ENCODE measurements around the gene HVCN1.

GRCh38 chr12:110702081-110702480, 13.2 kb upstream of the HVCN1 start:
- TF ChIP-seq EP300 (IDR thresholded peaks at IDR 0.05; ENCODE audit: borderline replicate concordance): no peak
- no peak for TF ChIP-seq FOXM1 (IDR thresholded peaks at IDR 0.05; ENCODE audit: borderline replicate concordance, low read depth)
- TF ChIP-seq CREB1 (IDR thresholded peaks at IDR 0.05; ENCODE audit: low read depth): no peak
- TF ChIP-seq EGR1 (IDR thresholded peaks at IDR 0.05): no peak
- TF ChIP-seq TCF12 (IDR thresholded peaks at IDR 0.05; ENCODE audit: low read depth): no peak
- TF ChIP-seq, protein P1, sequence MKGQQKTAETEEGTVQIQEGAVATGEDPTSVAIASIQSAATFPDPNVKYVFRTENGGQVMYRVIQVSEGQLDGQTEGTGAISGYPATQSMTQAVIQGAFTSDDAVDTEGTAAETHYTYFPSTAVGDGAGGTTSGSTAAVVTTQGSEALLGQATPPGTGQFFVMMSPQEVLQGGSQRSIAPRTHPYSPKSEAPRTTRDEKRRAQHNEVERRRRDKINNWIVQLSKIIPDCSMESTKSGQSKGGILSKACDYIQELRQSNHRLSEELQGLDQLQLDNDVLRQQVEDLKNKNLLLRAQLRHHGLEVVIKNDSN (IDR thresholded peaks at IDR 0.05): no peak
- TF ChIP-seq TAF1 (IDR thresholded peaks at IDR 0.05; ENCODE audit: low read depth): no peak
- TF ChIP-seq, protein P2, sequence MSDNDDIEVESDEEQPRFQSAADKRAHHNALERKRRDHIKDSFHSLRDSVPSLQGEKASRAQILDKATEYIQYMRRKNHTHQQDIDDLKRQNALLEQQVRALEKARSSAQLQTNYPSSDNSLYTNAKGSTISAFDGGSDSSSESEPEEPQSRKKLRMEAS (IDR thresholded peaks at IDR 0.05): no peak
- TF ChIP-seq, protein P3, sequence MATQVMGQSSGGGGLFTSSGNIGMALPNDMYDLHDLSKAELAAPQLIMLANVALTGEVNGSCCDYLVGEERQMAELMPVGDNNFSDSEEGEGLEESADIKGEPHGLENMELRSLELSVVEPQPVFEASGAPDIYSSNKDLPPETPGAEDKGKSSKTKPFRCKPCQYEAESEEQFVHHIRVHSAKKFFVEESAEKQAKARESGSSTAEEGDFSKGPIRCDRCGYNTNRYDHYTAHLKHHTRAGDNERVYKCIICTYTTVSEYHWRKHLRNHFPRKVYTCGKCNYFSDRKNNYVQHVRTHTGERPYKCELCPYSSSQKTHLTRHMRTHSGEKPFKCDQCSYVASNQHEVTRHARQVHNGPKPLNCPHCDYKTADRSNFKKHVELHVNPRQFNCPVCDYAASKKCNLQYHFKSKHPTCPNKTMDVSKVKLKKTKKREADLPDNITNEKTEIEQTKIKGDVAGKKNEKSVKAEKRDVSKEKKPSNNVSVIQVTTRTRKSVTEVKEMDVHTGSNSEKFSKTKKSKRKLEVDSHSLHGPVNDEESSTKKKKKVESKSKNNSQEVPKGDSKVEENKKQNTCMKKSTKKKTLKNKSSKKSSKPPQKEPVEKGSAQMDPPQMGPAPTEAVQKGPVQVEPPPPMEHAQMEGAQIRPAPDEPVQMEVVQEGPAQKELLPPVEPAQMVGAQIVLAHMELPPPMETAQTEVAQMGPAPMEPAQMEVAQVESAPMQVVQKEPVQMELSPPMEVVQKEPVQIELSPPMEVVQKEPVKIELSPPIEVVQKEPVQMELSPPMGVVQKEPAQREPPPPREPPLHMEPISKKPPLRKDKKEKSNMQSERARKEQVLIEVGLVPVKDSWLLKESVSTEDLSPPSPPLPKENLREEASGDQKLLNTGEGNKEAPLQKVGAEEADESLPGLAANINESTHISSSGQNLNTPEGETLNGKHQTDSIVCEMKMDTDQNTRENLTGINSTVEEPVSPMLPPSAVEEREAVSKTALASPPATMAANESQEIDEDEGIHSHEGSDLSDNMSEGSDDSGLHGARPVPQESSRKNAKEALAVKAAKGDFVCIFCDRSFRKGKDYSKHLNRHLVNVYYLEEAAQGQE (IDR thresholded peaks at IDR 0.05; ENCODE audit: low read depth): no peak

Measured in Ishikawa (cell line).